Large intestine (tissue), 3 donors: Measurements from ENCODE around the gene DICER1. TPM values are rescaled to one million over a fixed set of nuclear protein-coding genes. Genes with fewer than 3 reads are reported as not detected.
"Not testable (repeated sequence)": the region's sequence is repeated elsewhere in the genome, so short reads cannot be mapped to it uniquely, and the experiment has no call there.

Source experiments
- DNase-seq, 2 donors: peaks; one replicate each; pipeline versions ENCODE4 v3.0.0 to v3.0.0-alpha.2; 2013
- H3K27ac ChIP-seq: one replicate; pipeline ENCODE4 v1.5.1; 2013; ENCODE audit warnings: low read length
- H3K27me3 ChIP-seq: 2 replicates; pipeline ENCODE4 v1.6.1; 2013; ENCODE audit warnings: low read length; ENCODE audit not compliant: control insufficient read depth, insufficient read depth
- H3K36me3 ChIP-seq: 2 replicates; pipeline ENCODE4 v1.6.1; 2013; ENCODE audit warnings: low read length; ENCODE audit not compliant: control insufficient read depth, insufficient read depth
- H3K4me1 ChIP-seq: one replicate; pipeline ENCODE4 v1.6.1; 2013; ENCODE audit warnings: low read length; ENCODE audit not compliant: control insufficient read depth, insufficient read depth
- H3K4me3 ChIP-seq: one replicate; pipeline ENCODE4 v1.5.1; 2013; ENCODE audit warnings: low read length
- H3K9me3 ChIP-seq: one replicate; pipeline ENCODE4 v1.6.1; 2013; ENCODE audit warnings: mild to moderate bottlenecking, low read depth, low read length, moderate library complexity; ENCODE audit not compliant: control insufficient read depth
- WGBS: methylation state at CpG from one replicate; pipeline ENCODE4 v1.1.5; 2013; ENCODE audit warnings: low lambda C conversion rate; ENCODE audit not compliant: insufficient coverage; 5-methylcytosine and 5-hydroxymethylcytosine counted together
- polyA plus RNA-seq: library from polyadenylated mRNA; unstranded; fragments of 120-200 nt; gene quantifications from one replicate; pipeline ENCODE4 v1.2.1, GENCODE V29; 2013

The DICER1 gene
- polyA plus RNA-seq, 1 donor = 32.2 TPM

DNA sequence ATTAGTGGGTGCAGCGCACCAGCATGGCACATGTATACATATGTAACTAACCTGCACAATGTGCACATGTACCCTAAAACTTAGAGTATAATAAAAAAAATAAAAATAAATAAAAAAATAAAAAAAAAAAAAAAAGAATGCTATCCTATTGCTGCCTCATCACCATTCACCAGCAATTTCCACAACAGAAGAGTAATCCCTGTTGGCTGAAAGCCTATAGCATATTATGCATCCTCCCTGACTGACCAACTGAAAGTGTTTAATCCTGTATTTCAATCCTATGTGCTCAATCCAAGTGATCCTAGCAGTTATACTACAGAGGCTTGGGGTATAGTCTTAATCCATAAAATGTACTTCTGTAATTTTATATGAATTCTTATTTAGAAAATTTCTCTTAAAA, 18.5 kb downstream of the DICER1 start:
- Histone ChIP-seq H3K4me3 (no peak overlapping the region), H3K9me3 (no peaks in the 10 kb centered on the region), H3K27me3 (no peaks in the 10 kb centered on the region), H3K4me1 (no peaks in the 10 kb centered on the region), H3K36me3 (no peaks in the 10 kb centered on the region), H3K27ac (no peak overlapping the region)
- no CpG with 5 or more reads among the region's 1 CpG for WGBS
- no peak for DNase-seq

DNA sequence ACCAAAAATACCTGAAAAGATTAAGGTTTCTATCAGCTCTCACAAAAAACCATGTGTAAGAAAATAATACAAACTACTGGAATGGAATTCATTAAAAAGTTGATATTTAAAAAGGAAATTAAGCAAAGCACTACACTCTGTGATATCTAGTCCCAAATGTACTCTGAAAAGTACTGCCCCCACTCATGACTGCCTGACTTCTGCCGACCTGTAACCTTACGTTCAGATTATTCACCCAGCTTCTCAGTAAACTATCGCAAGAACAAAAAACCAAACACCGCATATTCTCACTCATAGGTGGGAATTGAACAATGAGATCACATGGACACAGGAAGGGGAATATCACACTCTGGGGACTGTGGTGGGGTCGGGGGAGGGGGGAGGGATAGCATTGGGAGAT, 18.9 kb downstream of the DICER1 start:
- not testable (repeated sequence) for H3K27ac ChIP-seq, H3K9me3 ChIP-seq, H3K4me3 ChIP-seq, DNase-seq, H3K36me3 ChIP-seq, H3K27me3 ChIP-seq, H3K4me1 ChIP-seq
- WGBS = no CpG with 5 or more reads among the region's 5 CpGs

DNA sequence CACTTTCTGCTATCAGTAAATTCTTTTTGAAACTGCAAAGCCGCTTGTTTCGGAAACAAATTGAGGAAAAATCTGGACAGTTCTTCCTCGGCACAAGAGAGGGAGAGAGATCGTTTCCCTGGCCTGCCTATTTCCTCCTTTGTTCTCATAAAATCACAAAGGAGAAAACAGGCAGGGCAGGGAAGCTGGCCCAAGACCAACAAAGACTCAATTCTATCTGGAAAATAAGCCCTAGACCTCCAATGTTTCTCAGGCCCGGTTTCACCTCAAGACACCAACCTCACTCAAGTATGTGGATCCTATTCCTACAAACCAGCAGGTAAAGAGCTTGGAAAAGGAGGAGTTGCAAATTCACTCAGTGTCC, 19.5 kb downstream of the DICER1 start:
- DNase-seq = no peak
- Histone ChIP-seq H3K27me3 (no peaks in the 10 kb centered on the region), H3K4me1 (no peaks in the 10 kb centered on the region), H3K36me3 (no peaks in the 10 kb centered on the region), H3K4me3 (no peak overlapping the region), H3K9me3 (no peaks in the 10 kb centered on the region), H3K27ac (peak overlapping the region; percentile 31)
- WGBS = no CpG with 5 or more reads among the region's 5 CpGs

DNA sequence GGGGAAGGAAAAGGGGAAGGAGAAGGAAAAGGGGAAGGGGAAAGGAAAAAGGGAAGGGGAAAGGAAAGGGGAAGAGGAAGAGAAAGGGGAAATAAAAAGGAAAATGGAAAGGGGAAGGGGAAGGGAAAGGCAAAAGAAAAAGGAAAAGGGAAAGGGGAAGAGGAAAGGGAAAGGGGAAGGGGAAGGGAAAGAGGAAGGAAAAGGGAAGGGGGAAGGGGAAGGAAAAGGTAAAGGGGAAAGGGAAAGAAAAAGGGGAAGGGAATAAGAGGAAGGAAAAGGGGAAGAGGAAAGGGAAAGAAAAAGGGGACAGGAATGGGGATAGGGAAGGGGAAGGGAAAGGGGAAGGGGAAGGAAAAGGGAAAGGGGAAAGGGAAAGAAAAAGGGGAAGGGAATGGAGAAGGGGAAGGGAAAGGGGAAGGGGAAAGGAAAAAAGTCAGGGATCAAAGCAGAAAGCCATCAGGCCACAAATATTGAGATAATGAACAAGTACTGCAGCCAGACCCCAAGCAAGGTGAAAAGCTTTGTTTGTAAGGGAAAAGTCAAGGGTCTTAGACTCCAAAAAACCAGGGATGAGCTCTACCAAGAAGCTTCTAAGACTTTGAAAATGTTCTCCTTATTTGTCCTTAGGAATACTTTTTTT, 20.0 kb downstream of the DICER1 start:
- Histone ChIP-seq H3K27me3 (no peaks in the 10 kb centered on the region), H3K4me3 (no peak overlapping the region), H3K4me1 (no peaks in the 10 kb centered on the region), H3K36me3 (no peaks in the 10 kb centered on the region), H3K27ac (peak overlapping the region; percentile 31), H3K9me3 (no peaks in the 10 kb centered on the region)
- DNase-seq = no peak

DNA sequence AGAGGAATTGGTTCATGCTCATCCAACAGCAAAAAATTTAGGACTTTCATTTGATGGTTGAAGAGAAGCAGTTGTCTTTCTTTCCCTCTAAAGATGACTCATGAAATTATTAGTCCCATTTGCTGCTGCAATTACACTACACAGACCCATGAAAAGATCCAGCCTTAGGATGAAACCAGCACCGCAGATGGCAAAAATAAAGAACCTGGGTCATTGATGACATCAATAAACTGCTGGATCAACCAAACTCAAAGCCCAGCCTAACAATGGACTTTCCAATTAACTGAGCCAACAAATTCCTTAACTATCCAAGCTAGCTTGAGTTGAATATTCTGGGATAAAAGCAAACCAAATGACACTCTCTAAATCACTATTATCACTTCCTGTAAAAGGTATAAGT, 20.7 kb downstream of the DICER1 start:
- Histone ChIP-seq H3K4me1 (no peaks in the 10 kb centered on the region), H3K4me3 (no peak overlapping the region), H3K27ac (no peak overlapping the region), H3K9me3 (no peaks in the 10 kb centered on the region), H3K36me3 (peaks cover 2% of the 10 kb centered on the region), H3K27me3 (no peaks in the 10 kb centered on the region)
- WGBS = no CpG with 5 or more reads among the region's 1 CpG
- DNase-seq = no peak

DNA sequence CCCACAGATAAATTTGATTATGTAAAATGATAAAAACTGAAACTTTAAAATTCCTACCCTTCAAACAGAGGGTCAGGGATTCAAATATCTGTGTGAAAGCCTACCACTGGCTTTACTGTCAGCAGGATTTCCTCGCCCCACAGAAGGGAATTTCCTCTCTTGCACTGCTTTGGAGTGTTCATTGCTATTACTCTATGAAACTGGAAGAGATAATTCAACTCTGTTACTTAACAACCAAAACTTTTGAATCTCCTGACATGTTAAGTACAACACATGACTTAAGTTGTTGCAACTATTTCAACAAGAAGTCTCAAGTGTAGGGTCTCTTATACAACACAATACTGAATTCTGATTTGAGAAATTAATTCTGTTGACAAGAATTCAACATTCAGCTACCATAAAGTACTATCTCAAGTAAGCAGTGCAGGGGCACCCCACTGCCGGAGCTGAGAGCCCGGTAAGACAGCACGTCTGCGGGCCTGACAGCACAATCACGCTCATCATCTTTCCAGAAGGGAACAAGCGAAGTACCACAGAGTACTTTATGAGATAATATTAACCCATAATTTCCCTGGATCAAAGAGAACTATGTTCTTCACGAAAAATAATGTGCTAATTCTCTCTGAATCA, 22.9 kb downstream of the DICER1 start:
- WGBS = no CpG with 5 or more reads among the region's 8 CpGs
- peak; percentile 20 to 47 for DNase-seq
- H3K36me3 ChIP-seq = peaks cover 15% of the 10 kb centered on the region
- no peaks in the 10 kb centered on the region for H3K9me3 ChIP-seq
- no peak overlapping the region for H3K4me3 ChIP-seq
- H3K4me1 ChIP-seq = no peaks in the 10 kb centered on the region
- H3K27me3 ChIP-seq = no peaks in the 10 kb centered on the region
- H3K27ac ChIP-seq = no peak overlapping the region

DNA sequence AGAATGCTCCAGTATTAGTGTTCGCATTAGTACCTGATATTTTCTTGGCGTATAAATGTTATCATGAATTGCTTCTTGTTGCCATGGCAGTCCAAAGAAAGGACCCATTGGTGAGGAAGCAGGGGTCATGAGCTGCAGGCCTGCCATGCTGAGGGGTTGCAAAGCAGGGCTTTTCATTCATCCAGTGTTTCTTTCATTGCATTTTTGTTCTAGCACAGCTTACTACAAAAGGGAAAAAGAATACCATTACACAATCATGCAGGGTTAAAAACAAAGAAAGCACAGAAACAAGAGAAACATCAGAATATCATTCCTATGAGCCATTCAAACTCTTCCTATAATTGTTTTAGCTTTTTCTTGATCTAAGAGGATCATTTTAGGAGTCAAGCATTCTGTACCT, 24.0 kb downstream of the DICER1 start:
- no peak overlapping the region for H3K27ac ChIP-seq
- H3K27me3 ChIP-seq = no peaks in the 10 kb centered on the region
- no peaks in the 10 kb centered on the region for H3K9me3 ChIP-seq
- H3K4me3 ChIP-seq = no peak overlapping the region
- no peaks in the 10 kb centered on the region for H3K4me1 ChIP-seq
- no peak for DNase-seq
- peaks cover 19% of the 10 kb centered on the region for H3K36me3 ChIP-seq
- no CpG with 5 or more reads among the region's 2 CpGs for WGBS

DNA sequence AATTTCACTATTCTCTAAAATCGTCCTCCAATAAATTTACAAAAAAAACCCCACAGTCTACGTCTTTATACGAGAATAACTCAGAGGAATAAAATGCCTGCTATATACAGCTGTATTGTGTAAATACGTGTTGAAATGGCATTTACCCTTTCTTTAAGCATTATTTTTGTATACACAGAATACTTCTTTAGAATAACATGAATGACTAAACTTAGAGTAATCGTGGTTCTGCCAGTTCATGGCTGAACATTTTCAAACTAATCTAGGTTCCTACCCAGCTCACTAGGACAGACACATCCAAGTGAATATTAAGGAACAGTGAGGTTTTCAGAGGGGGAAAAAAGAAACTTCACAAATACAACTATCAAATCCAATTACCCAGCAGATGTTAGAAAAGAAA, 24.6 kb downstream of the DICER1 start:
- H3K27ac ChIP-seq = no peak overlapping the region
- H3K4me1 ChIP-seq = no peaks in the 10 kb centered on the region
- 78% methylated on average over 5 of the region's 5 CpGs for WGBS
- no peak for DNase-seq
- peaks cover 19% of the 10 kb centered on the region for H3K36me3 ChIP-seq
- H3K9me3 ChIP-seq = no peaks in the 10 kb centered on the region
- no peaks in the 10 kb centered on the region for H3K27me3 ChIP-seq
- H3K4me3 ChIP-seq = no peak overlapping the region

DNA sequence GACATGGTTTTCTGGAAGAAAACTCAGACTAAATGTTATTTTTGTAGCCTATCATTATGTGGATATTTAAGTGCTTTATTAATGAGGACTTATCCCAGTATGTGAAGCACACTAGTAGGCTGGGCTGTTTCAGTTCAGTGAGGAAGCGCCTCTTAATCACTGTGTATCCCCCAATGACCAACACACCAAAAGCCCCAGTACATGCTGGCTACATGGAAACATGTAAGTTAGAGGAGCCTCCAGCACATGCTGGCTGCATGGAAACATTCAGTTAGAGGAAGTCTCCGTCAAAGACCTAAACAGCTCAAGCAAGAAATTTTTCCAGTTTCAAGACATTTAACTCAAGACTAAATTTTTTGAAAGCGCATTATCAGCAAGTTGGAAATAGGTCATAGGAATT, 26.8 kb downstream of the DICER1 start:
- Histone ChIP-seq H3K27me3 (no peaks in the 10 kb centered on the region), H3K4me1 (no peaks in the 10 kb centered on the region), H3K4me3 (no peak overlapping the region), H3K36me3 (peaks cover 25% of the 10 kb centered on the region), H3K27ac (no peak overlapping the region), H3K9me3 (no peaks in the 10 kb centered on the region)
- DNase-seq = no peak
- WGBS = 67% methylated on average over 1 of the region's 3 CpGs

DNA sequence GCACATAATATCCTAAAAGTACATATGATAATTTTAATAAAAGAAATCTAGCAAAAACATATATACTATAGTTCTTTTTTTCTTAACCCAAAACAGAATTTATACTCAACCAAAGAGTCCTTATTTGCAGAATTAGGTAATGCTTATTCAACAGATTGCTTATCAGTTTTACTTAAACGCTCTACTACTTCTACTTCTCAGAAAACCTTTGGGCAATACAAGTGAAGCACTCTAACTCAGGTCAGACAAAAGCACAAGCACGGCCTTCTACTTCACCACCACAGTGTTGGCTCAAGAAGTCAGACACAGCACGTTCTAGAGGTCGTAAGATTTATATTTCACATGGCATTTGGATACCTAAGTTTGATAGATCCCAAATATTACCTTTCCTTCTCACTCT, 29.2 kb downstream of the DICER1 start:
- no peak for DNase-seq
- peaks cover 42% of the 10 kb centered on the region for H3K36me3 ChIP-seq

DNA sequence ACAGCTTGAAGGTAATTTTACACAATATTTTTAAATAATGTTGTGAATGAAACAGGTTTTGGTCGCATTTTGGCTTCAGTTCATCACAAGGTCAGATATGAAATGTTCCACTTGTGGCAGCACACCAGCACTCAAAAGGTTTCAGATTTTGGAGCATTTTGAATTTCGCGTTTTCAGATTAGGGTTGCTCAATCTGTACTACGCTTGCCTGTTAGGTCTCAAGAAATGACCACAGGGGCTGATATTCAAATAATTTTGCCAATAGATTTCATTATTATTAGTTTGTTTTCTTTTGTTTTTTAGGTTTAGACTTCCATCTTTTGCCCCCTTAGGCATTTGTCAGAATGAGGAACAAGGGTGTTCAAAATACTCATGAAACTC, 29.8 kb downstream of the DICER1 start:
- peaks cover 47% of the 10 kb centered on the region for H3K36me3 ChIP-seq
- H3K27ac ChIP-seq = no peak overlapping the region
- WGBS = 100% methylated on average over 3 of the region's 4 CpGs
- no peaks in the 10 kb centered on the region for H3K4me1 ChIP-seq
- no peaks in the 10 kb centered on the region for H3K9me3 ChIP-seq
- no peak overlapping the region for H3K4me3 ChIP-seq
- DNase-seq = no peak
- no peaks in the 10 kb centered on the region for H3K27me3 ChIP-seq

More for the DNA sequence above, 29.2 kb downstream of the DICER1 start:
- no peaks in the 10 kb centered on the region for H3K9me3 ChIP-seq
- no peak overlapping the region for H3K27ac ChIP-seq
- no peaks in the 10 kb centered on the region for H3K27me3 ChIP-seq
- no peak overlapping the region for H3K4me3 ChIP-seq
- no CpG with 5 or more reads among the region's 4 CpGs for WGBS
- H3K4me1 ChIP-seq = no peaks in the 10 kb centered on the region
